Lower leg skin (tissue), 3 donors: ENCODE results near the gene SLC35B2.

ENCODE experiments used
- CTCF ChIP-seq, 3 donors: fragments of 450-650 bp; IDR thresholded peaks; one replicate each; pipeline ENCODE4 v1.5.1; 2016; ENCODE audit warnings: antibody characterized with exemption in 3 of 3, mild to moderate bottlenecking in 3 of 3, moderate library complexity in 2 of 3
- POLR2A ChIP-seq, 2 donors: fragments of 450-650 bp; IDR thresholded peaks; one replicate each; pipeline ENCODE4 v1.6.1; 2016 to 2017; ENCODE audit warnings: antibody characterized with exemption in 2 of 2, mild to moderate bottlenecking in 1 of 2, moderate library complexity in 1 of 2

- TF ChIP-seq CTCF (IDR thresholded peaks at IDR 0.05) (no peak), POLR2A (IDR thresholded peaks at IDR 0.05) (no peak)
Observed at GRCh38 chr6:44304282-44305199, 47.2 kb upstream of the SLC35B2 start.
